Measurements from ENCODE around the gene DOCK4.

GRCh38 chr7:111886233-111886632, 320.0 kb downstream of the DOCK4 start:
- no peak for TF ChIP-seq CTCF (IDR thresholded peaks at IDR 0.05; ENCODE audit: insufficient read depth, low read depth, low read length)
- no peak for TF ChIP-seq EZH2 (IDR thresholded peaks at IDR 0.05; ENCODE audit: insufficient read depth, low read length)
